Neural progenitor cell (in vitro differentiated cells): Measurements from ENCODE around the gene EFNA5.

Source experiments
- EZH2 ChIP-seq: fragments of 200-600 bp; sonication (generic); IDR thresholded peaks from 2 replicates; pipeline ENCODE4 v1.6.1; 2017; ENCODE audit warnings: antibody characterized with exemption, mild to moderate bottlenecking, moderate library complexity
- TF ChIP-seq, protein P1 (sequence below): fragments of 200-600 bp; sonication (generic); IDR thresholded peaks from 2 replicates; pipeline ENCODE4 v1.5.1; 2017; ENCODE audit warnings: antibody characterized with exemption, mild to moderate bottlenecking

DNA sequence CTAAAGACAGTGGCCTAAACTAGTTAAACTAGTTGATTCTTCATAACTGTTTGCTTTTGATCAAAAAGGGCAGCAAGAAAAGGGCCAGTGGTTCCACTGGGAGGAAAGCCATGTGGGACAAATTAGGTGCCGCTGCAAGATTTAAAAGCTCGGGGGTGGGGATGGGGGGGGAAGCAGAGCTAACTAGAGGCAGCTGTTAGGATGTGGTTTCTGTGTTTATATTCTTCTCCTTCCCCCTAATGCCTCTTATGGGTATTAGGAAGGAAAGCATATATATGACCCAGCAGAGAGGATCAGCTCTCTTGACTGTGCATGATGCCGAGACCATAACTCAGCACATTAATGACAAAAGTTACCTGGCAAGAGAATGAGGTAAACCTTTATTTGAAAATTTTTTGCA is 65.7 kb downstream of the EFNA5 start:
- no peak for TF ChIP-seq EZH2
- TF ChIP-seq, protein P1, sequence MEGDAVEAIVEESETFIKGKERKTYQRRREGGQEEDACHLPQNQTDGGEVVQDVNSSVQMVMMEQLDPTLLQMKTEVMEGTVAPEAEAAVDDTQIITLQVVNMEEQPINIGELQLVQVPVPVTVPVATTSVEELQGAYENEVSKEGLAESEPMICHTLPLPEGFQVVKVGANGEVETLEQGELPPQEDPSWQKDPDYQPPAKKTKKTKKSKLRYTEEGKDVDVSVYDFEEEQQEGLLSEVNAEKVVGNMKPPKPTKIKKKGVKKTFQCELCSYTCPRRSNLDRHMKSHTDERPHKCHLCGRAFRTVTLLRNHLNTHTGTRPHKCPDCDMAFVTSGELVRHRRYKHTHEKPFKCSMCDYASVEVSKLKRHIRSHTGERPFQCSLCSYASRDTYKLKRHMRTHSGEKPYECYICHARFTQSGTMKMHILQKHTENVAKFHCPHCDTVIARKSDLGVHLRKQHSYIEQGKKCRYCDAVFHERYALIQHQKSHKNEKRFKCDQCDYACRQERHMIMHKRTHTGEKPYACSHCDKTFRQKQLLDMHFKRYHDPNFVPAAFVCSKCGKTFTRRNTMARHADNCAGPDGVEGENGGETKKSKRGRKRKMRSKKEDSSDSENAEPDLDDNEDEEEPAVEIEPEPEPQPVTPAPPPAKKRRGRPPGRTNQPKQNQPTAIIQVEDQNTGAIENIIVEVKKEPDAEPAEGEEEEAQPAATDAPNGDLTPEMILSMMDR, result no peak
